H1 (cell line): Measurements from ENCODE around the gene ERCC1. TPM values are rescaled to one million over a fixed set of nuclear protein-coding genes. Genes with fewer than 3 reads are reported as not detected.

Experiments used
- ASH2L ChIP-seq: fragments of 200-600, 300-600 bp; sonication (generic); IDR thresholded peaks from one replicate; pipeline ENCODE4 v1.7.1; 2017; ENCODE audit warnings: low read length
- FOSL1 ChIP-seq: IDR thresholded peaks from 2 replicates; pipeline ENCODE4 v1.6.1; 2011; ENCODE audit warnings: mild to moderate bottlenecking, low read depth, low read length, moderate library complexity; ENCODE audit not compliant: insufficient read depth
- HDAC2 ChIP-seq, 2 experiments: fragments of 300-600 bp in 1 of 2; sonication (generic) in 1 of 2; IDR thresholded peaks; 2 replicates each; pipeline ENCODE4 v1.6.1; 2011 to 2012; ENCODE audit warnings: low read depth in 2 of 2, low read length in 2 of 2, mild to moderate bottlenecking in 2 of 2, moderate library complexity in 2 of 2, borderline replicate concordance in 1 of 2, inconsistent platforms in 1 of 2
- KDM4A ChIP-seq: IDR thresholded peaks from one replicate; pipeline ENCODE4 v1.7.1; 2012; ENCODE audit warnings: low read depth, mild to moderate bottlenecking, moderate library complexity, low read length, inconsistent platforms; ENCODE audit not compliant: severe bottlenecking
- RNF2 ChIP-seq: fragments of 200-900, 300-1000 bp; sonication (generic); IDR thresholded peaks from 2 replicates; pipeline ENCODE4 v1.7.1; 2016; ENCODE audit warnings: borderline replicate concordance, low read depth, mild to moderate bottlenecking, antibody characterized with exemption, low read length; ENCODE audit not compliant: poor library complexity, severe bottlenecking; ENCODE audit errors: missing control alignments
- SP2 ChIP-seq: IDR thresholded peaks from 2 replicates; pipeline ENCODE4 v1.6.1; 2012; ENCODE audit warnings: mild to moderate bottlenecking, low read length, inconsistent platforms
- TCF12 ChIP-seq: IDR thresholded peaks from 2 replicates; pipeline ENCODE4 v1.6.1; 2011; ENCODE audit warnings: low read depth, mild to moderate bottlenecking, low read length
- polyA plus RNA-seq, 7 experiments: library from polyadenylated mRNA; depleted of rRNA in 3 of 7; stranded (reverse) in 5 of 7; unstranded in 2 of 7; fragments of >200 nt in 5 of 7; fragments of 200-250 nt in 2 of 7; gene quantifications; 1 replicate in 5 of 7; 2 replicates in 1 of 7; 4 replicates in 1 of 7; pipeline versions ENCODE4 v1.2.1 to v1.2.3, GENCODE V29; 2011 to 2013; ENCODE audit warnings: missing spikeins in 2 of 7, mixed read lengths in 2 of 7
- total RNA-seq: library from RNA; stranded (reverse); fragmentation: NEBNext Ultra II Directional; extraction: Animal tissue kit (Norgen Biotek cat#: 25700); gene quantifications from 2 replicates; pipeline ENCODE4 v1.2.1, GENCODE V29; 2021

The ERCC1 gene
- total and polyA plus RNA-seq, 2 of the 8 experiments (the other 6 are each of a cell fraction or from before 2014, with no cell fraction given), result 44.7 to 94.2 TPM

- no peak for TF ChIP-seq HDAC2 (IDR thresholded peaks at IDR 0.05; ENCODE audit: borderline replicate concordance in 1 of 2, low read depth in 2 of 2, low read length in 2 of 2)
- no peak for TF ChIP-seq ASH2L
- TF ChIP-seq KDM4A, result no peak
- no peak for TF ChIP-seq TCF12
- TF ChIP-seq RNF2, result no peak
- TF ChIP-seq FOSL1, result no peak
- TF ChIP-seq SP2, result no peak
- TF ChIP-seq, all 59 proteins: peak for 0
Observed at GRCh38 chr19:45409557-45409920, 14.2 kb downstream of the ERCC1 start (continued).
